Esophagus muscularis mucosa (tissue), 4 donors: ENCODE results near the gene ALAD. TPM values are rescaled to one million over a fixed set of nuclear protein-coding genes. Genes with fewer than 3 reads are reported as not detected.

Source experiments
- DNase-seq: peaks from one replicate; pipeline ENCODE4 v3.0.0-alpha.2; 2017; ENCODE audit errors: extremely low spot score
- H3K27ac ChIP-seq, 4 donors: fragments of 200-600 bp; sonication (generic); replicated peaks in 1 of 4; 1 replicate in 3 of 4; 2 replicates in 1 of 4; pipeline ENCODE4 v1.5.1; 2016 to 2019; ENCODE audit warnings: mild to moderate bottlenecking in 1 of 4
- H3K27me3 ChIP-seq, 4 donors: fragments of 200-600 bp; sonication (generic); one replicate each; pipeline versions ENCODE4 v1.5.1 to v1.6.0; 2016 to 2019
- H3K36me3 ChIP-seq, 4 donors: fragments of 200-600 bp; sonication (generic); one replicate each; pipeline ENCODE4 v1.5.1; 2016 to 2019
- H3K4me1 ChIP-seq, 4 donors: fragments of 200-600 bp; sonication (generic); one replicate each; pipeline ENCODE4 v1.5.1; 2016 to 2019
- H3K4me3 ChIP-seq, 4 donors: fragments of 200-600 bp; sonication (generic); 1 replicate in 2 of 4; 2 replicates in 2 of 4; pipeline ENCODE4 v1.5.1; 2016 to 2019; ENCODE audit warnings: mild to moderate bottlenecking in 4 of 4, moderate library complexity in 1 of 4
- H3K9me3 ChIP-seq, 4 donors: fragments of 200-600 bp; sonication (generic); 1 replicate in 3 of 4; 2 replicates in 1 of 4; pipeline ENCODE4 v1.5.1; 2016 to 2019
- EP300 ChIP-seq: sonication (generic); formaldehyde crosslinking; IDR thresholded peaks from one replicate; pipeline ENCODE4 v1.6.1; 2017; ENCODE audit warnings: antibody characterized with exemption
- POLR2A ChIP-seq: fragments of 450-650 bp; IDR thresholded peaks from one replicate; pipeline ENCODE4 v1.6.1; 2017; ENCODE audit warnings: antibody characterized with exemption, moderate library complexity, mild to moderate bottlenecking, low read depth
- POLR2AphosphoS5 ChIP-seq, 2 donors: sonication (generic); formaldehyde crosslinking; IDR thresholded peaks; one replicate each; pipeline ENCODE4 v1.6.1; 2017; ENCODE audit warnings: antibody characterized with exemption in 2 of 2
- WGBS: methylation state at CpG from one replicate; pipeline ENCODE4 v1.1.5; 2018; 5-methylcytosine and 5-hydroxymethylcytosine counted together
- intact Hi-C: fragments of 100-400 bp; cut with DNase I; formaldehyde crosslinking; loops from one replicate; pipeline ENCODE4 v1.15.1; 2023
- total RNA-seq, 4 donors: library from RNA; depleted of rRNA; stranded (reverse); fragments of >200 nt; gene quantifications; one replicate each; pipeline versions ENCODE4 v1.1.0 to v1.2.1, GENCODE V29; 2016
- TF ChIP-seq, protein P1 (sequence below), 3 experiments: fragments of 200-600 bp in 2 of 3; fragments of 450-650 bp in 1 of 3; sonication (generic) in 2 of 3; IDR thresholded peaks; one replicate each; pipeline ENCODE4 v1.5.1; 2017 to 2019; ENCODE audit warnings: antibody characterized with exemption in 3 of 3, mild to moderate bottlenecking in 2 of 3, moderate library complexity in 1 of 3

The ALAD gene
- total RNA-seq, 4 donors from 2014 or later, result 18.2 to 31.1 (median 28.6) TPM

DNA sequence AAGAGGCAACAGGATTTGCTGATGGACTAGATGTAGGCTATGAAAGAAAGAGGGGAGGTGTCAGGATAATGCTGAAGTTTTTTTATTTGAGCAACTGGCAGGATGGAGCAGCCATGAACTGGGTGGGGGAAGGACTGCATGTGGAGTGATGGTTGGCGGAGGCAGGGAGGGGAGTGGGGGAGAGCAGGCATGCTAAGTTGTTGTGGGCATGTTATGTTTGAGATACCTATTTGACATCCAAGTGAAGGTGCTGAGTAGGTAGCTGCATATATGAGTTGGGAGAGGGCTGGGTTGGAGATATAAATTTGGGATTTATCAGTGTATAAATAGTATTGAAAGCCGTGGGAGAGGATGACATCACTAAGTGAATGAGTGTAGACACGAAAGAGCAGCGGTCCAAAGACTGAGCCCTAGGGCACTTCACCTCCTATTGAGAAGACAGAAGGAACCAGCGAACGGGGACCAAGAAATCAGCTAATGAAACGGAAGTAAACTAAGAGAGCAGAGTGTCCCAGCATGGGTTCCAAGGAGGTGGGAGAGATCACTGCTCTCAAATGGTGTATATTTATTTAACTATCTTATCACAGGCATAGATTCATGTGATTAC is 44.3 kb downstream of the ALAD start:
- WGBS, result 71% methylated on average over 7 of the region's 7 CpGs
- peaks cover 0 to 43% (median 0%) of the 10 kb centered on the region in 4 donors for H3K27me3 ChIP-seq
- no peak overlapping the region for H3K27ac ChIP-seq
- H3K4me3 ChIP-seq, result no peak overlapping the region
- no peaks in the 10 kb centered on the region for H3K9me3 ChIP-seq
- TF ChIP-seq POLR2AphosphoS5 (IDR thresholded peaks at IDR 0.05) (no peak), EP300 (no peak), POLR2A (no peak)
- TF ChIP-seq, protein P1, sequence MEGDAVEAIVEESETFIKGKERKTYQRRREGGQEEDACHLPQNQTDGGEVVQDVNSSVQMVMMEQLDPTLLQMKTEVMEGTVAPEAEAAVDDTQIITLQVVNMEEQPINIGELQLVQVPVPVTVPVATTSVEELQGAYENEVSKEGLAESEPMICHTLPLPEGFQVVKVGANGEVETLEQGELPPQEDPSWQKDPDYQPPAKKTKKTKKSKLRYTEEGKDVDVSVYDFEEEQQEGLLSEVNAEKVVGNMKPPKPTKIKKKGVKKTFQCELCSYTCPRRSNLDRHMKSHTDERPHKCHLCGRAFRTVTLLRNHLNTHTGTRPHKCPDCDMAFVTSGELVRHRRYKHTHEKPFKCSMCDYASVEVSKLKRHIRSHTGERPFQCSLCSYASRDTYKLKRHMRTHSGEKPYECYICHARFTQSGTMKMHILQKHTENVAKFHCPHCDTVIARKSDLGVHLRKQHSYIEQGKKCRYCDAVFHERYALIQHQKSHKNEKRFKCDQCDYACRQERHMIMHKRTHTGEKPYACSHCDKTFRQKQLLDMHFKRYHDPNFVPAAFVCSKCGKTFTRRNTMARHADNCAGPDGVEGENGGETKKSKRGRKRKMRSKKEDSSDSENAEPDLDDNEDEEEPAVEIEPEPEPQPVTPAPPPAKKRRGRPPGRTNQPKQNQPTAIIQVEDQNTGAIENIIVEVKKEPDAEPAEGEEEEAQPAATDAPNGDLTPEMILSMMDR (IDR thresholded peaks at IDR 0.05), result no peak
- H3K36me3 ChIP-seq, result no peaks in the 10 kb centered on the region
- no peak for DNase-seq
- H3K4me1 ChIP-seq, result no peaks in the 10 kb centered on the region
- intact Hi-C loops, result no loop called here

DNA sequence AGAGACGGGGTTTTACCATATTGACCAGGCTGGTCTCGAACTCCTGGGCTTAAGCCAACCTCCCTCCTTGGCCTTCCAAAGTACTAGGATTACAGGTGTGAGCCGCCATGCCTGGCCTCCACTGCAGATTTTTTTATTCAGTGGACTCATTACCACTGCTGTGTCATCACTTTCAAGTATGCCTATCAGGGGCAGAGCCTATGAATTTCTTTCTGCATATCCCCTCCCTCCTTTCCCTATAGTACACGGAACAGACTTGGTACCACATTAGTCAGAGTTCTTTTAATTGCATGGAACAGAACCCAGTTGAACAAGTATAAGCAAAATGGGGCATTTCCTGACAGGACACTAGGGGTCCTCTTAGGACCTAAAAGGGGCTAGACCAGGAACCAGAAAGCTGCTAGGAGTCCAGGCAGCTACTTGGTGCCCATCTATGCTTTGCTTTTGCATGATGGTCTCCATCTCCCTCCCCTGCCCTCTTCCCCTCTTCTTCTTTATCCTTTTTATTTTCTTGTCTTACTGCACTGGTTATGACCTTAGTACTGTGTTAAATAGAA is 46.0 kb downstream of the ALAD start:
- TF ChIP-seq POLR2A (no peak), EP300 (no peak), POLR2AphosphoS5 (IDR thresholded peaks at IDR 0.05) (no peak)
- TF ChIP-seq, protein P1 (IDR thresholded peaks at IDR 0.05), result no peak
- Histone ChIP-seq H3K4me3 (no peak overlapping the region), H3K27ac (no peak overlapping the region), H3K9me3 (no peaks in the 10 kb centered on the region), H3K36me3 (no peaks in the 10 kb centered on the region), H3K4me1 (peaks cover 0 to 5% (median 5%) of the 10 kb centered on the region in 4 donors), H3K27me3 (peaks cover 0 to 59% (median 7%) of the 10 kb centered on the region in 4 donors)
- WGBS, result 79% methylated on average over 4 of the region's 4 CpGs
- intact Hi-C loops, result no loop called here
- DNase-seq, result no peak

DNA sequence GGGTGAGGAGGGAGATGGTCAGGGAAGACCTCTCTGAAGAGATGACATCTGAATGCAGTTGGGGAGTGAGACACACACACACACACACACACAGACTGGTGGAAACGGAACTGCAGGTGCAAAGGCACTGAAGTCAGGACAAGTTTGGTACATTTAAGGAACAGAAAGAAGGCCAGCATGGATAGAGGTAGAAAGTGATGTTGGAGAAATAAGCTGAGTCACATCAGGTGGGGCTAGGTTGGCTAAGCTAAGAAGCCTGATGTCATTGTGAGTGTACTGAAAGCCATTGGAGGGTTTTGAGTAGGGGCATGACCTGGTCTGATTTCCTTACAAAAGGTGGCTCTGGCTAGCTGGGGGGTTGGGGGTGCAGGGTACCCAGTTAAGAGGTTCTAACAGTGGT is 48.7 kb downstream of the ALAD start:
- TF ChIP-seq EP300 (no peak), POLR2A (no peak), POLR2AphosphoS5 (IDR thresholded peaks at IDR 0.05) (no peak)
- TF ChIP-seq, protein P1 (IDR thresholded peaks at IDR 0.05), result no peak
- WGBS, result 73% methylated on average over 1 of the region's 1 CpG
- Histone ChIP-seq H3K36me3 (no peaks in the 10 kb centered on the region), H3K27ac (no peak overlapping the region), H3K4me1 (peaks cover 0 to 16% (median 15%) of the 10 kb centered on the region in 4 donors), H3K9me3 (no peaks in the 10 kb centered on the region), H3K27me3 (peaks cover 0 to 68% (median 10%) of the 10 kb centered on the region in 4 donors), H3K4me3 (no peak overlapping the region)
- no peak for DNase-seq
- intact Hi-C loops, result no loop called here

DNA sequence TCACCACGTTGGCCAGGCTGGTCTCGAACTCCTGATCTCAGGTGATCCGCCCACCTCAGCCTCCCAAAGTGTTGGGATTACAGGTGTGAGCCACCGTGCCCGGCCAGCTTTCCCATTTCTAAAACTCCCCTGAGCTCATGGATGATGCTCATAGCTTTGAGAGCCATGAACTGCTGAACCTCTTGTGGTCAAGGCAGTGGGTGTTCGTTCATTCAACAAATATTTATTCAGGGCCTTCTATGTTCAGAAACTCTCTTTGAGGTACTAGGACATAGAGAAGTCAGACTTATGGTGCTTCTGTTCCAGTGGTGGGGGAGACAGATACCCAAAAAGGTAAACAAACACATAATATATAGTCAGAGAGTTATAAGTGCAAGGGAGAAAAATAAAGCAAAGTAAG is 49.1 kb downstream of the ALAD start:
- intact Hi-C loops, result no loop called here
- H3K4me3 ChIP-seq, result no peak overlapping the region
- peaks cover 0 to 68% (median 10%) of the 10 kb centered on the region in 4 donors for H3K27me3 ChIP-seq
- WGBS, result 78% methylated on average over 5 of the region's 6 CpGs
- no peak for DNase-seq
- no peak overlapping the region for H3K27ac ChIP-seq
- H3K36me3 ChIP-seq, result no peaks in the 10 kb centered on the region
- TF ChIP-seq POLR2AphosphoS5 (IDR thresholded peaks at IDR 0.05) (no peak), EP300 (no peak), POLR2A (no peak)
- TF ChIP-seq, protein P1 (IDR thresholded peaks at IDR 0.05), result no peak
- no peaks in the 10 kb centered on the region for H3K9me3 ChIP-seq
- H3K4me1 ChIP-seq, result peaks cover 0 to 16% (median 15%) of the 10 kb centered on the region in 4 donors
